Measurements from ENCODE around the gene EFCAB6. TPM values are rescaled to one million over a fixed set of nuclear protein-coding genes. Genes with fewer than 3 reads are reported as not detected.

EFCAB6 gene
- total RNA-seq, 1 experiment from 2014 or later = 0.21 TPM

- no peaks in the 10 kb centered on the region for H3K4me1 ChIP-seq (ENCODE audit: control insufficient read depth, insufficient read depth, low read length)
- H3K36me3 ChIP-seq (ENCODE audit: control insufficient read depth, insufficient read depth, low read length) = no peaks in the 10 kb centered on the region
- TF ChIP-seq POLR2AphosphoS5 (IDR thresholded peaks at IDR 0.05; ENCODE audit: low read depth, low read length) (no peak), SIN3A (IDR thresholded peaks at IDR 0.05; ENCODE audit: borderline replicate concordance, insufficient read depth, low read depth, low read length) (no peak), CTCF (IDR thresholded peaks at IDR 0.05) (no peak), REST (IDR thresholded peaks at IDR 0.05; ENCODE audit: insufficient read depth in 1 of 2, low read depth in 2 of 2, low read length in 1 of 2) (no peak), TCF7L2 (IDR thresholded peaks at IDR 0.05; ENCODE audit: low read depth, low read length) (no peak)
- POLR2A ChIA-PET = no interaction called here
- no TSS peak for BruUV-seq (replicated peaks)
- no peak overlapping the region for H3K4me3 ChIP-seq (ENCODE audit: low read depth in 2 of 2, low read length in 2 of 2)
- H3K27me3 ChIP-seq (ENCODE audit: control insufficient read depth, insufficient read depth, low read length) = no peaks in the 10 kb centered on the region
- H3K9me3 ChIP-seq (ENCODE audit: control insufficient read depth, insufficient read depth, low read depth, low read length) = no peaks in the 10 kb centered on the region
- ATAC-seq (no peak), DNase-seq (ENCODE audit: low read depth, low spot score) (no peak)
- in situ Hi-C loops (cut with HindIII; ENCODE audit: low pct_unique_long_range_greater_than_20kb, low sequenced_read_pairs) = no loop called here
- CTCF ChIA-PET = no interaction called here
- no peak overlapping the region for H3K27ac ChIP-seq (ENCODE audit: low read length)
- intact Hi-C loops (cut with micrococcal nuclease; ENCODE audit: unreplicated experiment) = no loop called here
Measured at GRCh38 chr22:43772831-43773230, 39.3 kb downstream of the EFCAB6 start.

GRCh38 chr22:43755452-43755851, 56.7 kb downstream of the EFCAB6 start:
- in situ Hi-C loops (cut with HindIII; ENCODE audit: low pct_unique_long_range_greater_than_20kb, low sequenced_read_pairs) = no loop called here
- POLR2A ChIA-PET = no interaction called here
- H3K36me3 ChIP-seq (ENCODE audit: control insufficient read depth, insufficient read depth, low read length) = no peaks in the 10 kb centered on the region
- ATAC-seq (no peak), DNase-seq (ENCODE audit: low read depth, low spot score) (no peak)
- TF ChIP-seq REST (IDR thresholded peaks at IDR 0.05; ENCODE audit: insufficient read depth in 1 of 2, low read depth in 2 of 2, low read length in 1 of 2) (no peak), POLR2AphosphoS5 (IDR thresholded peaks at IDR 0.05; ENCODE audit: low read depth, low read length) (no peak), SIN3A (IDR thresholded peaks at IDR 0.05; ENCODE audit: borderline replicate concordance, insufficient read depth, low read depth, low read length) (no peak), CTCF (IDR thresholded peaks at IDR 0.05) (no peak), TCF7L2 (IDR thresholded peaks at IDR 0.05; ENCODE audit: low read depth, low read length) (no peak)
- no peaks in the 10 kb centered on the region for H3K4me1 ChIP-seq (ENCODE audit: control insufficient read depth, insufficient read depth, low read length)
- H3K9me3 ChIP-seq (ENCODE audit: control insufficient read depth, insufficient read depth, low read depth, low read length) = no peaks in the 10 kb centered on the region
- no peak overlapping the region for H3K4me3 ChIP-seq (ENCODE audit: low read depth in 2 of 2, low read length in 2 of 2)
- H3K27ac ChIP-seq (ENCODE audit: low read length) = no peak overlapping the region
- intact Hi-C loops (cut with micrococcal nuclease; ENCODE audit: unreplicated experiment) = no loop called here
- CTCF ChIA-PET = no interaction called here
- no TSS peak for BruUV-seq (replicated peaks)
- H3K27me3 ChIP-seq (ENCODE audit: control insufficient read depth, insufficient read depth, low read length) = peaks cover 4% of the 10 kb centered on the region
